ENCODE data around the gene TRIM50.
"Not testable (repeated sequence)": the region's sequence is repeated elsewhere in the genome, so short reads cannot be mapped to it uniquely, and the experiment has no call there.

The TRIM50 gene

DNA sequence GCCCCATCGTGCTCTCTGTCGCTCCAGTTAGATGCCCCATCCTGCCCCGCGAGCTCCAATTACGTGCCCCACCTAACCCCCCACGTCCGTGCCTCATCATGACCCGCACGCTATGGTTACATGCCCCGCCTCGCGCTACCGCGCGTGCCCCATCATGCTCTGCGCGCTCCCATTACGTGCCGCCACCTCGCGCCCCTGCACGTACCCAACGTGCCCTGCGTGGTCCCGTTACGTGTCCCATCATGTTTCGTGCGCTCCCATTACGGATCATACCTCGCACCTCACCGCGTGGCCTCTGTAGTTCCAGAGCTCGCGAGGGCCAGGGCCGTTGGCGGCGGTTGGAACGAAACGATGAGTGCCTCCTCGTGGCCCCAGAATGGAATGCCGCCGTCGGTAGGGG, at the start of gene TRIM50, which contains the start of gene FKBP6:
Gene TRIM50, minus strand, starts transcription at position 161 of the 400 bp plus-strand sequence. CDS start 3,295 bp downstream, outside the sequence.
Gene FKBP6, plus strand, starts transcription at position 240 of the 400 bp plus-strand sequence. CDS start 268 bp downstream, outside the sequence.
- not testable (repeated sequence) for H3K36me3 ChIP-seq (ENCODE audit: control insufficient read depth in 2 of 2, insufficient read depth in 2 of 2, low read length in 2 of 2); H3K9me3 ChIP-seq (ENCODE audit: control insufficient read depth in 2 of 2, low read length in 2 of 2); H3K27me3 ChIP-seq (ENCODE audit: control insufficient read depth in 2 of 2, insufficient read depth in 2 of 2, low read length in 2 of 2); H3K4me3 ChIP-seq (ENCODE audit: low read length in 2 of 2); H3K27ac ChIP-seq (ENCODE audit: low read depth in 2 of 2, low read length in 2 of 2); H3K9ac ChIP-seq (ENCODE audit: low read depth in 1 of 2, low read length in 2 of 2); H3K4me1 ChIP-seq (ENCODE audit: control insufficient read depth in 2 of 2, insufficient read depth in 2 of 2, low read length in 2 of 2)

DNA sequence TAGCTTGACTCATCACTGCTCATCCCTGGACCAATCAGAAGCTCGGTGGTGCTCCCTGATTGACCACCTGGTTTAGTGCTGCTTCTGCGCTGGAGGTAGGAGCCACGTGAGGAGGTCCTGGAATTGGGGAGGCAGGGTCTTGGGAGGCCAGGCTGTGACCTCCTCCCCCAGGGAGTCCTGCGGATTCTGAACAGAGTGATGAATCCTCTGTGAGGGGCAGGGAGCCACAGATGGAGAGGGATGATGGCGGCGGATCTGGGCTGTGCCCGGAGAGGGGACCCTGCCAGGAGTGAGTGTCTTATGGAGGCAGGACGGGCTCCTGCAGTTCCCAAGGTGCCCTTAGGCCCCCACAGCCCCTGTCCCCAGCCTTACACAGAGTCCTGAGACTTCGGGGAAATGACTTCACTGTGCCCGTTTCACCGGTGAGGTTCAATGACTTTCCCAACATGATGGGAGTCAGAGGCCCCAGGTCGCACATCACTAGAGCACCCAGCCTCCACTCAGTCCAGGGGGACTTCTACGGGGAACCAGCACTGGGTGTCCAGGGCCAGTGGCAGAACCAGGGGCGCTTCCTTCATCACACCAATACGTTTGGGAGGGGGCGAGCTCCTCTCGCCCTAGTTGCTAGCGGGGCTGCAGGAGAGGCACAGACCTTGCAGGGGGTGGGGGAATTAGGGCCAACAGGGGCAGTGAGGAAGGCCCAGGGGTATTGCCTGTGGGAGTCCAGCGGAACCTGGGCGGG, 49.0 kb upstream of the TRIM50 start:
- Histone ChIP-seq H3K4me3 (ENCODE audit: low read length in 2 of 2) (no peak overlapping the region), H3K9ac (ENCODE audit: low read depth in 1 of 2, low read length in 2 of 2) (no peak overlapping the region), H3K36me3 (ENCODE audit: control insufficient read depth in 2 of 2, insufficient read depth in 2 of 2, low read length in 2 of 2) (no peaks in the 10 kb centered on the region), H3K4me1 (ENCODE audit: control insufficient read depth in 2 of 2, insufficient read depth in 2 of 2, low read length in 2 of 2) (no peaks in the 10 kb centered on the region), H3K9me3 (ENCODE audit: control insufficient read depth in 2 of 2, low read length in 2 of 2) (no peaks in the 10 kb centered on the region), H3K27me3 (ENCODE audit: control insufficient read depth in 2 of 2, insufficient read depth in 2 of 2, low read length in 2 of 2) (peaks cover 5 to 6% of the 10 kb centered on the region in 2 donors), H3K27ac (ENCODE audit: low read depth in 2 of 2, low read length in 2 of 2) (no peak overlapping the region)

DNA sequence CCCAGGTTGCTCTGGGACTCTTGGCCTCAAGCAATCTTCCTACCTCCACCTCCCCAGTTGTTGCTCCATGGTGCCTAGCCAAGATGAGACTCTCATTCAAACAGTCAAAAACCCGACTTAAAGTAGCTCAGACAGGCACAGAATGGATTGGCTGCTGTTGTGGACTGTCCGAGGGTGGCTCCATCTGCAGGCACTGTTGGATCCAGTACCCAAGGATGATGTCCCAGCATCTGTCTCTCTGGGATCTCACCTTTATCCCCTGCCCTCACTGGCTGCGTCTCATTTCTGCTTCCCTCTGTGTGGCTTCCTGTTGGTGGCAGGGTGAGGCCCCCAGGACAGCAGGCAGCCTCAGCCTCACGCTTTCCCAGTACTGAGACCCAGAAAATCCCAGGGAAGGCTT, 48.4 kb upstream of the TRIM50 start:
- H3K4me1 ChIP-seq (ENCODE audit: control insufficient read depth in 2 of 2, insufficient read depth in 2 of 2, low read length in 2 of 2); H3K4me3 ChIP-seq (ENCODE audit: low read length in 2 of 2); H3K27ac ChIP-seq (ENCODE audit: low read depth in 2 of 2, low read length in 2 of 2); H3K36me3 ChIP-seq (ENCODE audit: control insufficient read depth in 2 of 2, insufficient read depth in 2 of 2, low read length in 2 of 2); H3K9me3 ChIP-seq (ENCODE audit: control insufficient read depth in 2 of 2, low read length in 2 of 2); H3K27me3 ChIP-seq (ENCODE audit: control insufficient read depth in 2 of 2, insufficient read depth in 2 of 2, low read length in 2 of 2); H3K9ac ChIP-seq (ENCODE audit: low read depth in 1 of 2, low read length in 2 of 2): not testable (repeated sequence)

DNA sequence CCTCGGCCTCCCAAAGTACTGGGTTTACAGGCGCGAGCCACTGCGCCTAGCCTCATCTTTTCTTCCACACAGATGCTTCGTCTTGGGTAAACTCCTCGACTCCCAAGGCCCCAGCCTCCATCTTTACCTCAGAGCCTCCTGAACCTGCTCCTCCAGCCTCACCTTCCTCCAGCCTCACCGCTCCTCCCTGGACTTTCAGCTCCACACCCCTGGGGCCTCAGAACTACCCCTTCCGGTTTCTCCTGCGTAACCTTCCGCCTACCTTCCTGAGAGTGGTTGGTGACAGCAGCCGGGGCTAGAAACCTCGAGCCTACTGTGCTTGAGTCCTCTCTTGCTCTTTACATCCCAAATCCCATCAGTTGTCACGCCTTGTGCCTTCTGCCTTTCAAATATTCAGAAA, 45.9 kb upstream of the TRIM50 start:
- H3K36me3 ChIP-seq (ENCODE audit: control insufficient read depth in 2 of 2, insufficient read depth in 2 of 2, low read length in 2 of 2): no peaks in the 10 kb centered on the region
- H3K9ac ChIP-seq (ENCODE audit: low read depth in 1 of 2, low read length in 2 of 2): no peak overlapping the region
- H3K4me3 ChIP-seq (ENCODE audit: low read length in 2 of 2): no peak overlapping the region
- H3K27ac ChIP-seq (ENCODE audit: low read depth in 2 of 2, low read length in 2 of 2): no peak overlapping the region
- H3K4me1 ChIP-seq (ENCODE audit: control insufficient read depth in 2 of 2, insufficient read depth in 2 of 2, low read length in 2 of 2): no peaks in the 10 kb centered on the region
- no peaks in the 10 kb centered on the region for H3K9me3 ChIP-seq (ENCODE audit: control insufficient read depth in 2 of 2, low read length in 2 of 2)
- H3K27me3 ChIP-seq (ENCODE audit: control insufficient read depth in 2 of 2, insufficient read depth in 2 of 2, low read length in 2 of 2): peaks cover 5 to 6% of the 10 kb centered on the region in 2 donors

DNA sequence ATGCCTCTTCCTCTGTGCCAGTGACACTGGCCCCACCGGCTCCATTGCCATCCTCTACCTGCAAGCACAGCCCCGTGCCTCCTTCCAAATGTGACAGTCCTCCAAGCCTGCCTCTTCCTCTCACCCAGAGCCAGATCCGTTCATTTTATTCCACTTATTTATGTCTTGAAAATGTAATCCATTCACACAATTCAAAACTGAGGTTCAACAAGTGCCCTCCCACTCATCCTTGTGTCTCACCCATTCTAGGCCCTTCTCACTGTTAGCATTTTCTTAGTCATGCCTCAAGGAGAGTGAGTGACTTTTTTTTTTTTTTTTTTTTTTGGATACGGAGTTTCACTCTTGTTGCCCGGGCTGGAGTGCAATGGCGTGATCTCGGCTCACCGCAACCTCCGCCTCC, 41.7 kb upstream of the TRIM50 start:
- Histone ChIP-seq H3K27ac (ENCODE audit: low read depth in 2 of 2, low read length in 2 of 2) (no peak overlapping the region), H3K9ac (ENCODE audit: low read depth in 1 of 2, low read length in 2 of 2) (no peak overlapping the region), H3K9me3 (ENCODE audit: control insufficient read depth in 2 of 2, low read length in 2 of 2) (no peaks in the 10 kb centered on the region), H3K27me3 (ENCODE audit: control insufficient read depth in 2 of 2, insufficient read depth in 2 of 2, low read length in 2 of 2) (no peaks in the 10 kb centered on the region), H3K4me3 (ENCODE audit: low read length in 2 of 2) (no peak overlapping the region), H3K4me1 (ENCODE audit: control insufficient read depth in 2 of 2, insufficient read depth in 2 of 2, low read length in 2 of 2) (no peaks in the 10 kb centered on the region), H3K36me3 (ENCODE audit: control insufficient read depth in 2 of 2, insufficient read depth in 2 of 2, low read length in 2 of 2) (no peaks in the 10 kb centered on the region)

DNA sequence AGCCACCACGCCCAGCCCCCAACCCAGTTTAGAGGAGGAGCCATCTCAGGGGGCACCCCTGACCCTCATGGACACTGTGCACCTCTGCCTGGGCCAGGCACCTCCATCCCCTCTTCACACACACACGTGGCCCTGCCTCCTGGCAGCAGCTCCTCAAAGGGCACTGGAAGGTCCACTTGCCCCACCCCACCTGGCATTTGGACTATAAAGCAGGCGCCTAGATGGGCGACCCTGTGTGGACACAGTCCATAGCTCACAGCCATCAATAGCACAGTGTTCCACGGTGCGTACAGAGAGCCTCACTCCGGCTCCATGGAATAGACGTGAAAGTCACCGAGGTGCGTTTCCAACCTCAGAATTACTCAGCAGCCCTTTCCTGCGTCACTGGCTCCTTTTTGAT, 41.1 kb upstream of the TRIM50 start:
- Histone ChIP-seq H3K4me3 (ENCODE audit: low read length in 2 of 2) (no peak overlapping the region), H3K27ac (ENCODE audit: low read depth in 2 of 2, low read length in 2 of 2) (no peak overlapping the region)

DNA sequence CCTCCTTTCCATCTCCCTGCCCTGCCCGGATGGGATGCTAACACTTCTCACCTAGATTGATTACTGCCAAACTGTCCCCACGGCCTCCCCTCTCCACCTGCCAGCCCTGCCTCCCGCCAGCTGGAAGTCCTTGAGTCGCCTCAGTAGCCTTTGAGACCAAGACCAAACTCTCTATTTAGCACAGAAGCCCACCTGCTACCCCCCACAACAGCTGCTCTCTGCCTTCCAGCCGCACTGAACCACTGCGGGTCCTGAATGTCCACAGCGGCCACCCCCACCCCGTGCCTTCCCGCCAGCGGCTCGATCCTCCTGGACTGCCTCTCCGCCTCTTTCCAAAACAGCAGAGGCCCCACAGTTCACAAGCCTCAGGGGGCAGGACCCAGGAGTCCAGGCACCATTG, 39.1 kb upstream of the TRIM50 start:
- Histone ChIP-seq H3K4me3 (ENCODE audit: low read length in 2 of 2) (no peak overlapping the region), H3K36me3 (ENCODE audit: control insufficient read depth in 2 of 2, insufficient read depth in 2 of 2, low read length in 2 of 2) (no peaks in the 10 kb centered on the region), H3K27me3 (ENCODE audit: control insufficient read depth in 2 of 2, insufficient read depth in 2 of 2, low read length in 2 of 2) (no peaks in the 10 kb centered on the region), H3K27ac (ENCODE audit: low read depth in 2 of 2, low read length in 2 of 2) (no peak overlapping the region), H3K9me3 (ENCODE audit: control insufficient read depth in 2 of 2, low read length in 2 of 2) (no peaks in the 10 kb centered on the region), H3K4me1 (ENCODE audit: control insufficient read depth in 2 of 2, insufficient read depth in 2 of 2, low read length in 2 of 2) (no peaks in the 10 kb centered on the region), H3K9ac (ENCODE audit: low read depth in 1 of 2, low read length in 2 of 2) (no peak overlapping the region)

More for the DNA sequence above, 41.1 kb upstream of the TRIM50 start:
- Histone ChIP-seq H3K9ac (ENCODE audit: low read depth in 1 of 2, low read length in 2 of 2) (no peak overlapping the region), H3K27me3 (ENCODE audit: control insufficient read depth in 2 of 2, insufficient read depth in 2 of 2, low read length in 2 of 2) (no peaks in the 10 kb centered on the region), H3K9me3 (ENCODE audit: control insufficient read depth in 2 of 2, low read length in 2 of 2) (no peaks in the 10 kb centered on the region), H3K36me3 (ENCODE audit: control insufficient read depth in 2 of 2, insufficient read depth in 2 of 2, low read length in 2 of 2) (no peaks in the 10 kb centered on the region), H3K4me1 (ENCODE audit: control insufficient read depth in 2 of 2, insufficient read depth in 2 of 2, low read length in 2 of 2) (no peaks in the 10 kb centered on the region)

DNA sequence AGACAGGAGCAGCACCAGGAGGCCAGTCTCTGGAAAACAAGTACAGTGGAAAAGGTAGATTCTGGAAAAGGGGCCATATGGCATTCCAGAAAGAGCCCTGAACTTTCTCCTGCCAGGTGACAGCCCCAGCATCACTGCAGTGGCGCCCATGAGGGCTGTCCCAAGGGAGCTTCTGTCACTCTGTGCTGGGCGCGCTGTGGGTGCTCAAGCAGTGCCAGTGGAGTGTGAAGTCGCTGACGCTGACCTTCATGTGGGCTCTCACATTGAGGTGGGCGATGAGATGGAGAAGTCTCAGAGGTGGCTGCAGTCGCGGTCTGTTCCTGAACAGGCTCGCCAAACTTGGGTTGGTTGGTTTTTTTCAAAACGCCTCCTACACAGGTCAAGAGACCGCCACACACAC, 38.2 kb upstream of the TRIM50 start:
- Histone ChIP-seq H3K36me3 (ENCODE audit: control insufficient read depth in 2 of 2, insufficient read depth in 2 of 2, low read length in 2 of 2) (no peaks in the 10 kb centered on the region), H3K9ac (ENCODE audit: low read depth in 1 of 2, low read length in 2 of 2) (no peak overlapping the region), H3K9me3 (ENCODE audit: control insufficient read depth in 2 of 2, low read length in 2 of 2) (no peaks in the 10 kb centered on the region), H3K27ac (ENCODE audit: low read depth in 2 of 2, low read length in 2 of 2) (no peak overlapping the region), H3K4me3 (ENCODE audit: low read length in 2 of 2) (no peak overlapping the region), H3K27me3 (ENCODE audit: control insufficient read depth in 2 of 2, insufficient read depth in 2 of 2, low read length in 2 of 2) (no peaks in the 10 kb centered on the region), H3K4me1 (ENCODE audit: control insufficient read depth in 2 of 2, insufficient read depth in 2 of 2, low read length in 2 of 2) (no peaks in the 10 kb centered on the region)

DNA sequence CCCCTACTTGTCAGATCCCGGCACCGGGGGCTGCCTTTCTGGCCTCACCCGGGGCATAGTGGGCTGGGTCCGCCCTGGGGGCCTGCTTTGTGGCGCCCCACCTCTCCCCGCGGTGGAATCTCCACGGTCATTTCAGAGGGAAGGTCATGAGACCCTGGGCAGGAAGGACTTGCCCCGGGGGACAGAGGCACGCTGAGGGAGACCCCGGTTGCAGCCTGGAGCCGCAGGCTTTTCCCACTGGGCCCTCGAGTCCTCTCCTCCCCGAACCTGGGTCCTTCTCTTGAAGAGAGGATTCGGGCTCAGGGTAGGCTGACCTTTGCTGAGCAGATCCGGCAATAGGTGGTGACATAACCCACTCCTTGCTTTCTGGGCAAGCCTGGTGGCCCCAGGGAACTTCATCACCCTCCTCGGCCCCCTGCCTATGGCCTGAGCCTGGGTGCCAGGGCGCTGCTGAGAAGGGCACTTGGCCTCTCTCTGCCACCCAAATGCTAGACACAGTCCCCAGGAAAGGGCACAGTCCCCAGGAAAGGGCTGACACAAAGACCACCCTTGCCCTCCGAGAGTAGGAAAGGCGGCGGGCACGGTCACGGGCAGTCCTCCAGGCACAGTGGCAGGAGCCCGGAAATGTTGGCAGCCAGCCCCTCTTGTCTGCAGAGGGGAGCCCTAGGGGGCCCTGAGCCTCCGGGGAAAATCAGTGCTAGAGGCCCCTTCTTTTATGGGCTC, 36.3 kb upstream of the TRIM50 start:
- peaks cover 0 to 2% of the 10 kb centered on the region in 2 donors for H3K27me3 ChIP-seq (ENCODE audit: control insufficient read depth in 2 of 2, insufficient read depth in 2 of 2, low read length in 2 of 2)
- H3K4me1 ChIP-seq (ENCODE audit: control insufficient read depth in 2 of 2, insufficient read depth in 2 of 2, low read length in 2 of 2): no peaks in the 10 kb centered on the region
- no peaks in the 10 kb centered on the region for H3K36me3 ChIP-seq (ENCODE audit: control insufficient read depth in 2 of 2, insufficient read depth in 2 of 2, low read length in 2 of 2)
- no peaks in the 10 kb centered on the region for H3K9me3 ChIP-seq (ENCODE audit: control insufficient read depth in 2 of 2, low read length in 2 of 2)
- H3K4me3 ChIP-seq (ENCODE audit: low read length in 2 of 2): no peak overlapping the region
- H3K27ac ChIP-seq (ENCODE audit: low read depth in 2 of 2, low read length in 2 of 2): no peak overlapping the region
- H3K9ac ChIP-seq (ENCODE audit: low read depth in 1 of 2, low read length in 2 of 2): no peak overlapping the region

DNA sequence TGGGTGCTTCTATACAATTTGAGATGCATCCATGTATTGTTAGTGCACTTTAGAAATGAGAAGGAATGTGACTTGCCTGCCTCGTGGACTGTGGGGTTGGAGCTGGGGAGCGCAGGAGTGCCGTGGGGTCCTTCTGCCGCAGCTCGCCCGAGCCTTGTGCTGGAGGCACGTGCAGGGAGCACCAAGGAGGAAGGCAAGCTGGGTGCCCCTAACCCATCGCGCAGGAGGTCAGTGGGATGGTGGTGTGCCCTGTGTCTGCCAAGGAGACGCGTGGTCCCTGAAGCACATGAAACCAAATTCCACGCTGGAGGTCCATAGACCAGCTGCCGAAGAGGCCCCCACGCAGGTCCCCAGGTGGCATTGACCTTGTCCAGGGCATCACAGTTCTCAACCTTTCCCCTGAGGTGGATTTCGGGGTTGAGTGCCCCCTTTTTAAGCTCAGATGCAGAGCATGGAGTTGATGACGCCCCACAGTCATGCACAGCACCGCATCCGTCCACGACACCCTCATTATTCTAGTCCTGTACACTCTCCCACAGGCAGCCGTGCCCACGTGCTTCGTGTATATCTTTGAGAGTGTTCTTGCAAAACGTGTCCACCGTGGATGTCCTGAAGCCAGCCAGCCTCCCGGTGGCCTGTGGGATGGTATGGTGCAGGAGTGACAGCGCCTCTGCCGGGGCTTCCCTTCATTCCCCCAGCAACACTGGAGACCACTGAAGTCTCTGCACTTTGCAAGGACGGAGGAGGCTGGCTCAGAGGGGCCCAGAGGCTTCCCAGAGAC, 35.5 kb upstream of the TRIM50 start:
- no peak overlapping the region for H3K9ac ChIP-seq (ENCODE audit: low read depth in 1 of 2, low read length in 2 of 2)
- H3K36me3 ChIP-seq (ENCODE audit: control insufficient read depth in 2 of 2, insufficient read depth in 2 of 2, low read length in 2 of 2): no peaks in the 10 kb centered on the region
- peaks cover 0 to 3% of the 10 kb centered on the region in 2 donors for H3K4me1 ChIP-seq (ENCODE audit: control insufficient read depth in 2 of 2, insufficient read depth in 2 of 2, low read length in 2 of 2)
- no peak overlapping the region for H3K4me3 ChIP-seq (ENCODE audit: low read length in 2 of 2)
- H3K27ac ChIP-seq (ENCODE audit: low read depth in 2 of 2, low read length in 2 of 2): no peak overlapping the region
- no peaks in the 10 kb centered on the region for H3K9me3 ChIP-seq (ENCODE audit: control insufficient read depth in 2 of 2, low read length in 2 of 2)
- peaks cover 0 to 3% of the 10 kb centered on the region in 2 donors for H3K27me3 ChIP-seq (ENCODE audit: control insufficient read depth in 2 of 2, insufficient read depth in 2 of 2, low read length in 2 of 2)
